SK-N-SH (cell line): ENCODE data around the gene U2AF1L4. TPM values are rescaled to one million over a fixed set of nuclear protein-coding genes. Genes with fewer than 3 reads are reported as not detected.

Experiments used
- CTCF ChIA-PET: fragments of 300-600, 350-600 bp; formaldehyde crosslinking; extraction: SDS; loops from one replicate; lab custom pipeline; 2021; lab: Yijun Ruan, JAX
- POLR2A ChIA-PET: fragments of 350-600 bp; sonication (Branson Sonifier 250); formaldehyde crosslinking; extraction: SDS; loops from one replicate; lab custom pipeline; 2020; ENCODE audit warnings: antibody characterized with exemption, inconsistent platforms; lab: Yijun Ruan, JAX
- DNase-seq: peaks from one replicate; pipeline ENCODE4 v3.0.0; 2012
- H2AFZ ChIP-seq: fragments of 200-600 bp; sonication (generic); 2 replicates; pipeline ENCODE4 v1.8.1; 2016; ENCODE audit warnings: antibody characterized with exemption, mild to moderate bottlenecking, low read depth
- H3F3A ChIP-seq: fragments of 200-600 bp; sonication (generic); replicated peaks from 2 replicates; pipeline ENCODE3; 2016; ENCODE audit warnings: antibody characterized with exemption, mild to moderate bottlenecking; ENCODE audit not compliant: insufficient read depth
- H3K27ac ChIP-seq, 2 experiments: fragments of 200-500 bp in 1 of 2; fragments of 200-600 bp in 1 of 2; sonication (Bioruptor generic) in 1 of 2; sonication (generic), shearing (Covaris generic) in 1 of 2; 2 replicates each; pipeline versions ENCODE4 v1.5.1 to v1.6.1; 2014 to 2016; ENCODE audit warnings: low read depth in 2 of 2, inconsistent platforms in 1 of 2, low read length in 1 of 2, mild to moderate bottlenecking in 1 of 2, mixed read lengths in 1 of 2
- H3K27me3 ChIP-seq: fragments of 200-600 bp; sonication (generic), shearing (Covaris generic); 2 replicates; pipeline ENCODE4 v1.6.1; 2016; ENCODE audit warnings: mixed run types; ENCODE audit not compliant: insufficient read depth
- H3K36me3 ChIP-seq, 2 experiments: fragments of 200-500 bp in 1 of 2; fragments of 200-600 bp in 1 of 2; sonication (Bioruptor generic) in 1 of 2; sonication (generic) in 1 of 2; replicated peaks in 1 of 2; 2 replicates each; pipeline versions ENCODE3 to v1.5.1; 2014 to 2016; ENCODE audit warnings: low read length in 1 of 2, mild to moderate bottlenecking in 1 of 2; ENCODE audit not compliant: insufficient read depth in 2 of 2, control insufficient read depth in 1 of 2
- H3K4me1 ChIP-seq, 2 experiments: fragments of 200-500 bp in 1 of 2; fragments of 200-600 bp in 1 of 2; sonication (Bioruptor generic) in 1 of 2; sonication (generic), shearing (Covaris generic) in 1 of 2; 2 replicates each; pipeline versions ENCODE4 v1.5.1 to v1.6.1; 2014 to 2016; ENCODE audit warnings: low read depth in 1 of 2, low read length in 1 of 2, mixed run types in 1 of 2; ENCODE audit not compliant: insufficient read depth in 2 of 2, control insufficient read depth in 1 of 2
- H3K4me2 ChIP-seq: fragments of 200-600 bp; sonication (generic), shearing (Covaris generic); 2 replicates; pipeline ENCODE4 v1.6.1; 2017; ENCODE audit warnings: mixed run types
- H3K4me3 ChIP-seq, 2 experiments: fragments of 200-500 bp in 1 of 2; fragments of 200-600 bp in 1 of 2; sonication (Bioruptor generic) in 1 of 2; sonication (generic), shearing (Covaris generic) in 1 of 2; 2 replicates each; pipeline versions ENCODE4 v1.5.1 to v1.8.1; 2014 to 2016; ENCODE audit warnings: low read depth in 2 of 2, inconsistent platforms in 1 of 2, low read length in 1 of 2, mild to moderate bottlenecking in 1 of 2, mixed read lengths in 1 of 2, moderate library complexity in 1 of 2
- H3K79me2 ChIP-seq: fragments of 200-600 bp; sonication (generic); 2 replicates; pipeline ENCODE4 v1.8.1; 2017; ENCODE audit warnings: mild to moderate bottlenecking; ENCODE audit not compliant: insufficient read depth
- H3K9ac ChIP-seq: fragments of 200-600 bp; sonication (generic); 2 replicates; pipeline ENCODE4 v1.6.1; 2017; ENCODE audit warnings: mixed run types
- H3K9me2 ChIP-seq: fragments of 200-600 bp; sonication (generic); 2 replicates; pipeline ENCODE4 v1.6.1; 2017; ENCODE audit warnings: mixed run types
- H3K9me3 ChIP-seq: fragments of 200-600 bp; sonication (generic); 2 replicates; pipeline ENCODE4 v1.6.1; 2017; ENCODE audit warnings: mixed run types, mild to moderate bottlenecking, moderate library complexity
- H4K20me1 ChIP-seq: fragments of 200-600 bp; sonication (generic); 2 replicates; pipeline ENCODE4 v1.6.1; 2017; ENCODE audit warnings: mild to moderate bottlenecking, mixed run types; ENCODE audit not compliant: insufficient read depth
- CHD2 ChIP-seq: fragments of 150-350 bp; IDR thresholded peaks from 2 replicates; pipeline ENCODE4 v1.6.1; 2018; ENCODE audit warnings: low read length; ENCODE audit not compliant: partially characterized antibody
- CTCF ChIP-seq: fragments of 200-600 bp; sonication (generic); IDR thresholded peaks from 2 replicates; pipeline ENCODE4 v1.6.1; 2017; ENCODE audit warnings: antibody characterized with exemption, mild to moderate bottlenecking, moderate library complexity
- ELF1 ChIP-seq: IDR thresholded peaks from 2 replicates; pipeline ENCODE4 v1.4.0; 2012
- EZH2phosphoT487 ChIP-seq: fragments of 200-600 bp; sonication (generic); IDR thresholded peaks from 2 replicates; pipeline ENCODE4 v1.6.1; 2017; ENCODE audit warnings: low read depth, mixed run types, mild to moderate bottlenecking, antibody characterized with exemption, moderate library complexity, borderline replicate concordance
- GABPA ChIP-seq: IDR thresholded peaks from 2 replicates; pipeline ENCODE4 v1.4.0; 2012; ENCODE audit warnings: low read depth, mild to moderate bottlenecking
- GATA2 ChIP-seq: sonication (generic); formaldehyde crosslinking; IDR thresholded peaks from 2 replicates; pipeline ENCODE4 v1.5.0; 2020; ENCODE audit warnings: mild to moderate bottlenecking, missing genetic modification reagents
- JUND ChIP-seq: IDR thresholded peaks from 2 replicates; pipeline ENCODE4 v1.4.0; 2012
- MAX ChIP-seq: IDR thresholded peaks from 2 replicates; pipeline ENCODE4 v1.4.0; 2012; ENCODE audit warnings: low read depth
- MXI1 ChIP-seq: IDR thresholded peaks from 2 replicates; pipeline ENCODE4 v1.6.1; 2012; ENCODE audit warnings: mild to moderate bottlenecking, low read depth, low read length, improper control_type of control experiment
- NRF1 ChIP-seq: IDR thresholded peaks from 2 replicates; pipeline ENCODE4 v1.6.1; 2012; ENCODE audit warnings: low read depth, mild to moderate bottlenecking, low read length
- PBX3 ChIP-seq: IDR thresholded peaks from 2 replicates; pipeline ENCODE4; 2012
- POLR2AphosphoS5 ChIP-seq: IDR thresholded peaks from 2 replicates; pipeline ENCODE4 v1.6.1; 2012; ENCODE audit warnings: low read depth, low read length
- RAD21 ChIP-seq: IDR thresholded peaks from 2 replicates; pipeline ENCODE4 v1.6.1; 2012; ENCODE audit warnings: mild to moderate bottlenecking, low read length
- REST ChIP-seq: IDR thresholded peaks from 2 replicates; pipeline ENCODE4 v1.6.1; 2012; ENCODE audit warnings: mild to moderate bottlenecking, low read depth, low read length, moderate library complexity
- RFX5 ChIP-seq: IDR thresholded peaks from 2 replicates; pipeline ENCODE4 v1.6.1; 2012; ENCODE audit warnings: mild to moderate bottlenecking, improper control_type of control experiment, low read length
- SIN3A ChIP-seq: IDR thresholded peaks from 2 replicates; pipeline ENCODE4 v1.6.1; 2012; ENCODE audit warnings: low read depth, mild to moderate bottlenecking, low read length, moderate library complexity, borderline replicate concordance
- SMC3 ChIP-seq: IDR thresholded peaks from 2 replicates; pipeline ENCODE4 v1.6.1; 2012; ENCODE audit warnings: low read depth, low read length, improper control_type of control experiment
- TCF12 ChIP-seq: IDR thresholded peaks from 2 replicates; pipeline ENCODE4 v1.4.0; 2012
- TEAD4 ChIP-seq: IDR thresholded peaks from 2 replicates; pipeline ENCODE4 v1.4.0; 2012; ENCODE audit warnings: mild to moderate bottlenecking, borderline replicate concordance; ENCODE audit not compliant: insufficient read depth
- USF2 ChIP-seq: fragments of 150-350 bp; IDR thresholded peaks from 2 replicates; pipeline ENCODE4 v1.6.1; 2017; ENCODE audit warnings: antibody characterized with exemption, low read length, low read depth, borderline replicate concordance
- YY1 ChIP-seq: IDR thresholded peaks from 2 replicates; pipeline ENCODE4 v1.4.0; 2012; ENCODE audit warnings: low read depth, mild to moderate bottlenecking
- ZBTB33 ChIP-seq: IDR thresholded peaks from 2 replicates; pipeline ENCODE4 v1.4.0; 2012; ENCODE audit warnings: low read depth, borderline replicate concordance
- WGBS: methylation state at CpG from one replicate; pipeline ENCODE4 v1.1.6; 2017; ENCODE audit warnings: low lambda C conversion rate; 5-methylcytosine and 5-hydroxymethylcytosine counted together
- polyA plus RNA-seq, 3 experiments: library from polyadenylated mRNA; depleted of rRNA; stranded (reverse); fragments of >200 nt; gene quantifications; 2 replicates each; pipeline ENCODE4 v1.2.3, GENCODE V29; 2012

The U2AF1L4 gene
- polyA plus RNA-seq, 1 of the 3 experiments (the other 2 are of a cell fraction) = 25.9 TPM

- Histone ChIP-seq H3K4me3 (peak overlapping the region; percentile 83 to 95), H3K79me2 (peaks cover 35% of the 10 kb centered on the region), H3K4me2 (peak overlapping the region; percentile 77), H3K4me1 (peaks cover 10 to 26% of the 10 kb centered on the region in 2 experiments; a peak in 3 of 4 replicates), H3F3A (peaks cover 22% of the 10 kb centered on the region), H4K20me1 (no peaks in the 10 kb centered on the region), H3K9me2 (no peaks in the 10 kb centered on the region), H3K9ac (peak overlapping the region; percentile 90), H3K27me3 (no peaks in the 10 kb centered on the region), H3K27ac (peak overlapping the region; percentile 97 to 98), H2AFZ (peak overlapping the region; percentile 72), H3K9me3 (no peaks in the 10 kb centered on the region), H3K36me3 (peaks cover 3 to 12% of the 10 kb centered on the region in 2 experiments)
- 4% methylated on average over 37 of the region's 41 CpGs for WGBS
- peak; percentile 86 for DNase-seq
- ChIA-PET POLR2A (interaction anchor here (1.0 to 1.2 kb wide), 3 partner anchors 12 to 20 kb away, joined by 3 to 5 read pairs (median 3); partner anchors contain the start of genes HSPB6 and PROSER3), CTCF (interaction anchor here (0.7 to 2.4 kb wide), 7 partner anchors 9 to 75 kb away, joined by 3 to 11 read pairs (median 4); partner anchors contain the start of gene HSPB6)
- TF ChIP-seq GATA2 (CRISPR knock-in tag) (no peak), RFX5 (peak; percentile 47; the same call in 1 of the 2 replicates), PBX3 (no peak), ZBTB33 (no peak), RAD21 (no peak), YY1 (no peak), SIN3A (peak; percentile 54; the same call in 1 of the 2 replicates), JUND (no peak), CHD2 (no peak), TCF12 (no peak), POLR2AphosphoS5 (peak; percentile 53; the same call in 1 of the 2 replicates), EZH2phosphoT487 (no peak), NRF1 (no peak), USF2 (no peak), CTCF (peak; percentile 52), SMC3 (peak; percentile 29; the same call in 1 of the 2 replicates), MXI1 (peak; percentile 83), TEAD4 (no peak), GABPA (no peak), REST (no peak), ELF1 (peak; percentile 65), MAX (peak; percentile 87)
Observed at GRCh38 chr19:35744430-35745327, 539 bp downstream of the U2AF1L4 start.
